ENCODE results near the gene SIVA1. TPM values are rescaled to one million over a fixed set of nuclear protein-coding genes. Genes with fewer than 3 reads are reported as not detected.

Gene SIVA1
- total and polyA plus RNA-seq, 9 of the 15 experiments (the other 6 are each of a cell fraction or from before 2014, with no cell fraction given): 4.2 to 186 (median 54.2) TPM

- no peaks in the 10 kb centered on the region for H3K79me2 ChIP-seq (ENCODE audit: control insufficient read depth, insufficient read depth, low read length)
- intact Hi-C loops (cut with micrococcal nuclease) (loop anchor here (1.0 kb wide), 1 partner anchor 58 kb away; no protein-coding TSS in a partner anchor), in situ Hi-C loops (cut with MboI) (no loop called here)
- 50% methylated on average over 10 of the region's 34 CpGs for WGBS (ENCODE audit: insufficient coverage, low coverage, missing lambda C conversion rate)
- H3K9me3 ChIP-seq (replicated peaks; ENCODE audit: control insufficient read depth, insufficient read depth, low read depth, low read length): no peaks in the 10 kb centered on the region
- no peak for FAIRE-seq
- ChIA-PET POLR2A (interaction anchor here (1.0 kb wide), 1 partner anchor 14 kb away, joined by 3 read pairs; no protein-coding TSS in a partner anchor), CTCF (ENCODE audit: low intra/inter-chr PET ratio) (interaction anchor here (2.2 kb wide), 1 partner anchor 57 kb away, joined by 21 read pairs; no protein-coding TSS in a partner anchor)
- H3K9ac ChIP-seq (ENCODE audit: insufficient read depth in 1 of 2, low read depth in 2 of 2, low read length in 2 of 2): no peak overlapping the region
- H3K36me3 ChIP-seq (ENCODE audit: control insufficient read depth, insufficient read depth, low read length): peaks cover 18% of the 10 kb centered on the region; the same call in 1 of the 3 replicates
- H4K20me1 ChIP-seq (replicated peaks; ENCODE audit: control insufficient read depth, insufficient read depth, low read length): no peaks in the 10 kb centered on the region
- DNase-seq (ENCODE audit: extremely low read depth in 1 of 4, low spot score in 3 of 4): no peak
- H3K4me3 ChIP-seq: no peak overlapping the region
- TF ChIP-seq SPI1 (IDR thresholded peaks at IDR 0.05; ENCODE audit: borderline replicate concordance, low read depth, low read length) (no peak), POLR2G (IDR thresholded peaks at IDR 0.05; ENCODE audit: low read depth, low read length) (peak; percentile 57), HMGN3 (IDR thresholded peaks at IDR 0.05; ENCODE audit: borderline replicate concordance, extremely low read depth, insufficient read length, low read depth, low read length) (peak; percentile 46), ZBTB7A (IDR thresholded peaks at IDR 0.05; ENCODE audit: borderline replicate concordance, control insufficient read depth, low read depth, low read length) (peak; percentile 21; the same call in 1 of the 2 replicates), ZNF644 (tag; IDR thresholded peaks at IDR 0.05; ENCODE audit: low read depth) (no peak), RBM22 (IDR thresholded peaks at IDR 0.05; ENCODE audit: low read depth, low read length, poor library complexity, severe bottlenecking) (peak; percentile 30)
- TF ChIP-seq, protein P1, sequence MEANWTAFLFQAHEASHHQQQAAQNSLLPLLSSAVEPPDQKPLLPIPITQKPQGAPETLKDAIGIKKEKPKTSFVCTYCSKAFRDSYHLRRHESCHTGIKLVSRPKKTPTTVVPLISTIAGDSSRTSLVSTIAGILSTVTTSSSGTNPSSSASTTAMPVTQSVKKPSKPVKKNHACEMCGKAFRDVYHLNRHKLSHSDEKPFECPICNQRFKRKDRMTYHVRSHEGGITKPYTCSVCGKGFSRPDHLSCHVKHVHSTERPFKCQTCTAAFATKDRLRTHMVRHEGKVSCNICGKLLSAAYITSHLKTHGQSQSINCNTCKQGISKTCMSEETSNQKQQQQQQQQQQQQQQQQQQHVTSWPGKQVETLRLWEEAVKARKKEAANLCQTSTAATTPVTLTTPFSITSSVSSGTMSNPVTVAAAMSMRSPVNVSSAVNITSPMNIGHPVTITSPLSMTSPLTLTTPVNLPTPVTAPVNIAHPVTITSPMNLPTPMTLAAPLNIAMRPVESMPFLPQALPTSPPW (CRISPR knock-in tag; IDR thresholded peaks at IDR 0.05): peak; percentile 14; the same call in 1 of the 2 replicates
- no TSS peak for BruUV-seq (replicated peaks)
- no peaks in the 10 kb centered on the region for H3K27me3 ChIP-seq (ENCODE audit: control insufficient read depth in 2 of 2, insufficient read depth in 2 of 2, low read length in 2 of 2)
- H3K4me1 ChIP-seq (replicated peaks in 1 of 2; ENCODE audit: control insufficient read depth in 2 of 2, insufficient read depth in 2 of 2, low read length in 2 of 2): peaks cover 0 to 34% of the 10 kb centered on the region in 2 experiments; a peak in 2 of 5 replicates
- peak; percentile 37 for ATAC-seq
- no peaks in the 10 kb centered on the region for H3K9me1 ChIP-seq (ENCODE audit: control insufficient read depth, insufficient read depth, low read length)
- H3K27ac ChIP-seq (ENCODE audit: extremely low read depth, low read depth, low read length): no peak overlapping the region
- H2AFZ ChIP-seq (ENCODE audit: low read depth, low read length): no peak overlapping the region
- no peak overlapping the region for H3K4me2 ChIP-seq (ENCODE audit: insufficient read depth, low read length)
Observed at GRCh38 chr14:104707608-104708595, 45.0 kb upstream of the SIVA1 start.

Measured in K562 (cell line).